Endothelial cell of umbilical vein (primary cell): ENCODE results near the gene NOTCH1. TPM values are rescaled to one million over a fixed set of nuclear protein-coding genes. Genes with fewer than 3 reads are reported as not detected.

ENCODE experiments used
- BruUV-seq: library from RNA; stranded (reverse); fragments of 400-500 nt; replicated peaks from 2 replicates; lab custom pipeline; 2021; lab: Mats Ljungman, UMichigan
- CTCF ChIA-PET: fragments of 300-600, 350-600 bp; sonication (Branson Sonifier 250); formaldehyde crosslinking; loops from one replicate; lab custom pipeline; 2021; ENCODE audit warnings: antibody characterized with exemption, inconsistent platforms; lab: Charles Lee
- POLR2A ChIA-PET: fragments of 300-600, 350-600 bp; sonication (Branson Sonifier 250); formaldehyde crosslinking; loops from one replicate; lab custom pipeline; 2021; ENCODE audit warnings: antibody characterized with exemption, inconsistent platforms; lab: Charles Lee
- DNase-seq: peaks from one replicate; pipeline ENCODE4 v3.0.0-alpha.2; 2011; ENCODE audit warnings: low read depth, low spot score
- FAIRE-seq: peaks from 2 replicates; lab custom pipeline; 2011; peaks lifted over from hg19 to GRCh38; lab: Jason Lieb, UNC
- H2AFZ ChIP-seq: 2 replicates; pipeline ENCODE4 v1.6.0; 2012; ENCODE audit warnings: low read depth, low read length, control low read depth, inconsistent platforms
- H3K27ac ChIP-seq: 2 replicates; pipeline ENCODE4 v1.5.1; 2011; ENCODE audit warnings: low read depth, mild to moderate bottlenecking, control low read depth, low read length, moderate library complexity; ENCODE audit not compliant: insufficient read depth
- H3K27me3 ChIP-seq, 2 experiments: 2 replicates each; pipeline versions ENCODE4 v1.6.0 to v1.6.1; 2011; ENCODE audit warnings: low read length in 2 of 2, mixed read lengths in 1 of 2; ENCODE audit not compliant: control insufficient read depth in 2 of 2, insufficient read depth in 2 of 2
- H3K36me3 ChIP-seq, 2 experiments: 2 replicates in 1 of 2; 3 replicates in 1 of 2; pipeline ENCODE4 v1.5.1; 2011; ENCODE audit warnings: low read length in 2 of 2, mild to moderate bottlenecking in 1 of 2, moderate library complexity in 1 of 2; ENCODE audit not compliant: control insufficient read depth in 2 of 2, insufficient read depth in 2 of 2; ENCODE audit errors: extremely low read depth in 1 of 2
- H3K4me1 ChIP-seq: 3 replicates; pipeline ENCODE4 v1.5.1; 2011; ENCODE audit warnings: mild to moderate bottlenecking, low read length; ENCODE audit not compliant: control insufficient read depth, insufficient read depth; ENCODE audit errors: extremely low read depth
- H3K4me2 ChIP-seq: 2 replicates; pipeline ENCODE4 v1.6.1; 2011; ENCODE audit warnings: low read length, control low read depth, mixed read lengths; ENCODE audit not compliant: insufficient read depth
- H3K4me3 ChIP-seq, 3 experiments: fragments of 200-600 bp in 1 of 3; sonication (generic), shearing (Covaris generic) in 1 of 3; replicated peaks in 1 of 3; 2 replicates each; pipeline ENCODE4 v1.5.1; 2011 to 2016; ENCODE audit warnings: control low read depth in 3 of 3, low read length in 3 of 3, mild to moderate bottlenecking in 2 of 3, inconsistent platforms in 1 of 3, low read depth in 1 of 3, moderate library complexity in 1 of 3; ENCODE audit not compliant: insufficient read depth in 1 of 3
- H3K79me2 ChIP-seq: 2 replicates; pipeline ENCODE4 v1.6.0; 2012; ENCODE audit warnings: low read length, inconsistent platforms; ENCODE audit not compliant: control insufficient read depth, insufficient read depth
- H3K9ac ChIP-seq: replicated peaks from 2 replicates; pipeline ENCODE3; 2011; ENCODE audit warnings: low read length, control low read depth; ENCODE audit not compliant: insufficient read depth; ENCODE audit errors: extremely low read depth
- H3K9me1 ChIP-seq: replicated peaks from 3 replicates; pipeline ENCODE4 v1.6.0; 2011; ENCODE audit warnings: mild to moderate bottlenecking, low read length; ENCODE audit not compliant: control insufficient read depth, insufficient read depth; ENCODE audit errors: extremely low read depth
- H3K9me3 ChIP-seq: replicated peaks from 2 replicates; pipeline ENCODE4 v1.5.1; 2012; ENCODE audit warnings: low read length, inconsistent platforms; ENCODE audit not compliant: control insufficient read depth, insufficient read depth
- H4K20me1 ChIP-seq: replicated peaks from 2 replicates; pipeline ENCODE3; 2011; ENCODE audit warnings: mild to moderate bottlenecking, low read length; ENCODE audit not compliant: control insufficient read depth, insufficient read depth; ENCODE audit errors: extremely low read depth
- CTCF ChIP-seq, 2 donors: IDR thresholded peaks; 1 replicate in 1 of 2; 2 replicates in 1 of 2; pipeline ENCODE4 v1.5.1; 2011; ENCODE audit warnings: low read length in 2 of 2, mild to moderate bottlenecking in 2 of 2, moderate library complexity in 2 of 2, control low read depth in 1 of 2, inconsistent platforms in 1 of 2, low read depth in 1 of 2; ENCODE audit not compliant: insufficient read depth in 1 of 2; ENCODE audit errors: extremely low read depth in 1 of 2
- EZH2 ChIP-seq: IDR thresholded peaks from 2 replicates; pipeline ENCODE4 v1.6.1; 2012; ENCODE audit warnings: borderline replicate concordance, low read depth, mild to moderate bottlenecking, moderate library complexity, low read length, inconsistent platforms; ENCODE audit not compliant: severe bottlenecking
- GATA2 ChIP-seq: IDR thresholded peaks from 2 replicates; pipeline ENCODE4 v1.7.0; 2011; ENCODE audit warnings: low read depth, mild to moderate bottlenecking, moderate library complexity, mixed read lengths, low read length; ENCODE audit not compliant: insufficient read length, insufficient read depth
- MYC ChIP-seq: IDR thresholded peaks from one replicate; pipeline ENCODE4 v1.6.1; 2011; ENCODE audit warnings: mild to moderate bottlenecking, low read depth, low read length
- POLR2A ChIP-seq: IDR thresholded peaks from 2 replicates; pipeline ENCODE4 v1.6.1; 2012; ENCODE audit warnings: low read depth, mild to moderate bottlenecking, control low read depth, low read length
- POLR2AphosphoS5 ChIP-seq: IDR thresholded peaks from 2 replicates; pipeline ENCODE4 v1.6.1; 2012; ENCODE audit warnings: low read depth, mild to moderate bottlenecking, control low read depth, low read length, moderate library complexity; ENCODE audit not compliant: insufficient read depth
- dilution Hi-C: fragments of 300-500 bp; cut with MboI; formaldehyde crosslinking; loops from one replicate; pipeline ENCODE4 v1.15.0; 2019; ENCODE audit warnings: low sequenced_read_pairs; ENCODE audit not compliant: extremely low pct_ligation_motif_present
- intact Hi-C: fragments of 100-400 bp; cut with micrococcal nuclease; formaldehyde crosslinking; loops from one replicate; pipeline ENCODE4 v1.10.0; 2022
- polyA plus RNA-seq, 4 experiments: library from polyadenylated mRNA; depleted of rRNA in 3 of 4; stranded (reverse) in 3 of 4; unstranded in 1 of 4; fragments of >200 nt; gene quantifications; 2 replicates each; pipeline versions ENCODE4 v1.2.1 to v1.2.3, GENCODE V29; 2011 to 2012; ENCODE audit warnings: missing spikeins in 1 of 4
- total RNA-seq: library from RNA; stranded (reverse); gene quantifications from 2 replicates; pipeline ENCODE4 v1.2.3, GENCODE V29; 2021

NOTCH1 gene
- total and polyA plus RNA-seq, 2 donors (not counting 3 experiments of a cell fraction or from before 2014, with no cell fraction given): 31.7 to 153 TPM

DNA sequence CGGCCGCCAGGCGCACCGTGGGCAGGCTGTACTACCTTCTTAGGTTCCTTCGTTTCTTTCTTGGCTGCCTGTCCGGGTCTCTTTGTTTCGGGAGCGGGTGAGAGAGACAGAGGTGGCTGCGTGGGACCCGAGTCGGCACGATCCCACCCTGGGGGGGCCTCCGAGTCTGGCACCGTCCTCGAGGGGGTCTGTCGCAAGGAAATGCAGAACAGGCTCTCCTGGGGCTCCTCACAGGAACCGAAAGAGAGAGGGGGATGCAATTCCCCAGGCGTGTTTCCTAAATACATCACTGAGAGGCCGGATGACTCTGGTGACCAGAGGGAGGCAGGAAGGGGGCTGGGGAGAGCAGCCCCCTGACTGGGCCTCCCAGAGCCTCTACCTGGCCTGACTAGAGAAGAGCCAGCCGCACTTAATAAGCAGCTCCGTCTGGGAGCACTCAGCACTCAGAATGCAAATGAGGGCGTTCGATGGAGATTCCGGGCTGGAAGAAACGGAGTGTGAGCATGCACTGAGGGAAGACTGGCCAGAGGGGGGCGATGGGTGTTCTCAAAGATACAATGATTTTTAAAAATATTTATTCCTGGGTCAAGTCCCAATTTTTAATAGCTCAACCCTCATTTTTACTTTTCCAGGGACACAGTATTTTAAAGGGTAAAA lies 94.5 kb downstream of the NOTCH1 start:
- no peaks in the 10 kb centered on the region for H3K79me2 ChIP-seq
- dilution Hi-C loops: no loop called here
- no peak overlapping the region for H3K4me3 ChIP-seq
- no peaks in the 10 kb centered on the region for H3K9me1 ChIP-seq
- POLR2A ChIA-PET: no interaction called here
- H3K9me3 ChIP-seq: no peaks in the 10 kb centered on the region
- no peak overlapping the region for H2AFZ ChIP-seq
- peaks cover 28 to 68% of the 10 kb centered on the region in 2 experiments for H3K36me3 ChIP-seq
- no peaks in the 10 kb centered on the region for H3K27me3 ChIP-seq
- H3K9ac ChIP-seq: no peak overlapping the region
- intact Hi-C loops: no loop called here
- no peaks in the 10 kb centered on the region for H3K4me1 ChIP-seq
- DNase-seq (no peak), FAIRE-seq (no peak)
- CTCF ChIA-PET: no interaction called here
- H3K27ac ChIP-seq: no peak overlapping the region
- TF ChIP-seq EZH2: no peak
- no peak for TF ChIP-seq MYC
- TF ChIP-seq POLR2A: no peak
- no peak for TF ChIP-seq POLR2AphosphoS5
- TF ChIP-seq CTCF (IDR thresholded peaks at IDR 0.05; ENCODE audit: extremely low read depth in 1 of 2, insufficient read depth in 1 of 2, low read depth in 1 of 2, low read length in 2 of 2): no peak
- no peak for TF ChIP-seq GATA2
- no peaks in the 10 kb centered on the region for H4K20me1 ChIP-seq
- no peak overlapping the region for H3K4me2 ChIP-seq
- no TSS peak for BruUV-seq
